Stimulated activated CD8-positive, alpha-beta memory T cell treated with anti-CD3 and anti-CD28 coated beads, Interleukin-7, amount 100 ng/mL, for 24 hours (primary cell): ENCODE measurements around the gene NTPCR.
"Not testable (repeated sequence)": the region's sequence is repeated elsewhere in the genome, so short reads cannot be mapped to it uniquely, and the experiment has no call there.

Experiments
- DNase-seq: peaks from one replicate; pipeline ENCODE4 v3.0.0-alpha.2; 2020; ENCODE audit warnings: low read depth

Gene NTPCR

GRCh38 chr1:232984577-232985425, 34.4 kb downstream of the NTPCR start:
- DNase-seq: no peak

- DNase-seq: no peak
Measured at GRCh38 chr1:232985882-232986526, 35.6 kb downstream of the NTPCR start.

GRCh38 chr1:232986527-232986922, 36.1 kb downstream of the NTPCR start:
- no peak for DNase-seq

- no peak for DNase-seq
Measured at GRCh38 chr1:232987046-232987773, 36.8 kb downstream of the NTPCR start.

GRCh38 chr1:232987774-232988140, 37.3 kb downstream of the NTPCR start:
- no peak for DNase-seq

- DNase-seq: no peak
Measured at GRCh38 chr1:232988572-232989040, 38.2 kb downstream of the NTPCR start.

GRCh38 chr1:232990176-232991128, 40.0 kb downstream of the NTPCR start:
- no peak for DNase-seq

GRCh38 chr1:232991238-232991637, 40.8 kb downstream of the NTPCR start:
- no peak for DNase-seq

- DNase-seq: no peak
Measured at GRCh38 chr1:232992227-232992626, 41.8 kb downstream of the NTPCR start.

GRCh38 chr1:232993555-232993954, 43.1 kb downstream of the NTPCR start:
- no peak for DNase-seq

- DNase-seq: no peak
Measured at GRCh38 chr1:232995189-232995588, 44.8 kb downstream of the NTPCR start.

- no peak for DNase-seq
Measured at GRCh38 chr1:232996143-232996542, 45.7 kb downstream of the NTPCR start.

- DNase-seq: no peak
Measured at GRCh38 chr1:232998138-232998537, 47.7 kb downstream of the NTPCR start.

- no peak for DNase-seq
Measured at GRCh38 chr1:232998646-232999045, 48.2 kb downstream of the NTPCR start.

GRCh38 chr1:232999956-233000625, 49.7 kb downstream of the NTPCR start:
- no peak for DNase-seq

GRCh38 chr1:233003638-233004037, 53.2 kb downstream of the NTPCR start:
- not testable (repeated sequence) for DNase-seq

GRCh38 chr1:233004451-233004850, 54.0 kb downstream of the NTPCR start:
- no peak for DNase-seq

GRCh38 chr1:233005156-233005555, 54.7 kb downstream of the NTPCR start:
- no peak for DNase-seq

- no peak for DNase-seq
Measured at GRCh38 chr1:233005703-233006102, 55.3 kb downstream of the NTPCR start.

- no peak for DNase-seq
Measured at GRCh38 chr1:233006108-233006507, 55.7 kb downstream of the NTPCR start.

GRCh38 chr1:233006541-233006973, 56.1 kb downstream of the NTPCR start:
- DNase-seq: no peak
